Hematopoietic multipotent progenitor cell treated with erythropoietin and hydrocortisone succinate and interleukin-3 and kit ligand, for 8 days (in vitro differentiated cells): ENCODE results near the gene DAG1.

ENCODE experiments used
- DNase-seq: peaks from one replicate; pipeline ENCODE4 v3.0.0-alpha.2; 2015

The DAG1 gene

GRCh38 chr3:49518441-49518840 is 48.4 kb downstream of the DAG1 start:
- DNase-seq, result no peak

- DNase-seq, result no peak
These were observed 49.2 kb downstream of the DAG1 start for GRCh38 chr3:49519296-49519695.

GRCh38 chr3:49519916-49520385 is 49.9 kb downstream of the DAG1 start:
- DNase-seq, result no peak

GRCh38 chr3:49523756-49524747 is 54.0 kb downstream of the DAG1 start:
- no peak for DNase-seq

- DNase-seq, result no peak
These were observed 59.5 kb downstream of the DAG1 start for GRCh38 chr3:49529567-49529966.

- DNase-seq, result no peak
These were observed 60.2 kb downstream of the DAG1 start for GRCh38 chr3:49530231-49530630.

- peak; percentile 28 for DNase-seq
These were observed 60.6 kb downstream of the DAG1 start for GRCh38 chr3:49530701-49531100.

GRCh38 chr3:49531218-49531617 is 61.2 kb downstream of the DAG1 start:
- DNase-seq, result no peak

GRCh38 chr3:49531715-49532114 is 61.6 kb downstream of the DAG1 start:
- DNase-seq, result no peak

- no peak for DNase-seq
These were observed 63.0 kb downstream of the DAG1 start for GRCh38 chr3:49533031-49533430.

GRCh38 chr3:49533786-49534519 is 63.9 kb downstream of the DAG1 start:
- no peak for DNase-seq

- no peak for DNase-seq
These were observed 64.7 kb downstream of the DAG1 start for GRCh38 chr3:49534581-49535441.

- no peak for DNase-seq
These were observed 66.2 kb downstream of the DAG1 start for GRCh38 chr3:49535971-49536874.

- DNase-seq, result no peak
These were observed 66.9 kb downstream of the DAG1 start for GRCh38 chr3:49536875-49537533.

- peak; percentile 89 for DNase-seq
These were observed 69.8 kb downstream of the DAG1 start for GRCh38 chr3:49539659-49540560.

- no peak for DNase-seq
These were observed 82.0 kb downstream of the DAG1 start for GRCh38 chr3:49552087-49552486.

- DNase-seq, result no peak
These were observed 83.2 kb downstream of the DAG1 start for GRCh38 chr3:49553324-49553691.

- peak; percentile 91 for DNase-seq
These were observed 83.9 kb downstream of the DAG1 start, which contains the start of gene BSN for GRCh38 chr3:49553692-49554632. Gene BSN (plus strand): TSS chr3:49554477. CDS start chr3:49554603, 126 bp downstream.
